Lower leg skin (tissue), 4 donors: ENCODE measurements around the gene SPDYE8. TPM values are rescaled to one million over a fixed set of nuclear protein-coding genes. Genes with fewer than 3 reads are reported as not detected.
"Not testable (repeated sequence)": the region's sequence is repeated elsewhere in the genome, so short reads cannot be mapped to it uniquely, and the experiment has no call there.

Experiments used
- DNase-seq, 2 donors: peaks; one replicate each; pipeline ENCODE4 v3.0.0-alpha.2; 2019; ENCODE audit warnings: low spot score in 2 of 2
- H3K4me3 ChIP-seq: fragments of 200-600 bp; sonication (generic); 2 replicates; pipeline ENCODE4 v1.5.1; 2017; ENCODE audit warnings: mild to moderate bottlenecking, low read depth; ENCODE audit not compliant: poor library complexity, severe bottlenecking
- WGBS, 2 donors: methylation state at CpG; one replicate each; pipeline ENCODE4 v1.1.5; 2018; 5-methylcytosine and 5-hydroxymethylcytosine counted together
- intact Hi-C: fragments of 100-400 bp; cut with DNase I; formaldehyde crosslinking; loops from one replicate; pipeline ENCODE4 v1.15.0; 2023; ENCODE audit warnings: low total_unique reads
- total RNA-seq, 4 donors: library from RNA; depleted of rRNA; stranded (reverse); fragments of >200 nt; gene quantifications; one replicate each; pipeline ENCODE4 v1.1.0, GENCODE V29; 2016

Gene SPDYE8
- total RNA-seq, 4 donors from 2014 or later, result not detected

GRCh38 chr7:72971505-72971904 is 58.1 kb downstream of the SPDYE8 start:
- no CpG with 5 or more reads among the region's 6 CpGs for WGBS, 2 donors
- intact Hi-C loops, result not testable (repeated sequence)

More at GRCh38 chr7:72971505-72971904, 58.1 kb downstream of the SPDYE8 start:
- DNase-seq, H3K4me3 ChIP-seq: not testable (repeated sequence)

Other genes with a start within 250 kb of the SPDYE8 start
- 1 to 10 TPM; 3.7 to 5.3 (median 4.1) TPM for gene TYW1B, start 201.6 kb downstream of the SPDYE8 start, total RNA-seq
- 10 to 100 TPM; 16.4 to 29.6 (median 18.6) TPM for gene POM121, start 104.7 kb downstream of the SPDYE8 start, total RNA-seq
- gene TRIM74, start 60.3 kb downstream of the SPDYE8 start, total RNA-seq, result under 1 TPM in 3 of 4 donors, not detected in 1; 0.19 to 0.27 (median 0.25) TPM
- gene SPDYE11, start 28.1 kb upstream of the SPDYE8 start, total RNA-seq, result not detected
- gene SPDYE9, start 56.3 kb upstream of the SPDYE8 start, total RNA-seq, result not detected